Astrocyte (in vitro differentiated cells and primary cell): ENCODE data around the gene DCST1. TPM values are rescaled to one million over a fixed set of nuclear protein-coding genes. Genes with fewer than 3 reads are reported as not detected.

Source experiments
- DNase-seq: peaks from one replicate; pipeline ENCODE4 v3.0.0-alpha.2; 2010; ENCODE audit warnings: low read depth
- FAIRE-seq: peaks from 2 replicates; lab custom pipeline; 2011; peaks lifted over from hg19 to GRCh38; lab: Jason Lieb, UNC
- H2AFZ ChIP-seq: 2 replicates; pipeline ENCODE4 v1.6.0; 2012; ENCODE audit warnings: low read depth, low read length, inconsistent platforms
- H3K27ac ChIP-seq: 2 replicates; pipeline ENCODE4 v1.5.1; 2011; ENCODE audit warnings: low read depth, low read length, inconsistent platforms
- H3K27me3 ChIP-seq: 2 replicates; pipeline ENCODE4 v1.6.0; 2011; ENCODE audit warnings: low read length, inconsistent platforms; ENCODE audit not compliant: insufficient read depth
- H3K36me3 ChIP-seq: 2 replicates; pipeline ENCODE4 v1.5.1; 2011; ENCODE audit warnings: low read length, inconsistent platforms; ENCODE audit not compliant: insufficient read depth
- H3K4me1 ChIP-seq: 2 replicates; pipeline ENCODE4 v1.5.1; 2011; ENCODE audit warnings: low read length, inconsistent platforms; ENCODE audit not compliant: insufficient read depth
- H3K4me2 ChIP-seq: 2 replicates; pipeline ENCODE4 v1.6.0; 2012; ENCODE audit warnings: low read length, inconsistent platforms
- H3K4me3 ChIP-seq: 2 replicates; pipeline ENCODE4 v1.5.1; 2011; ENCODE audit warnings: low read depth, mild to moderate bottlenecking, low read length, inconsistent platforms; ENCODE audit not compliant: insufficient read depth
- H3K79me2 ChIP-seq: 2 replicates; pipeline ENCODE4 v1.6.0; 2012; ENCODE audit warnings: mild to moderate bottlenecking, low read length, inconsistent platforms; ENCODE audit not compliant: insufficient read depth
- H3K9ac ChIP-seq: 2 replicates; pipeline ENCODE4 v1.6.0; 2012; ENCODE audit warnings: mild to moderate bottlenecking, low read length, inconsistent platforms
- H3K9me3 ChIP-seq: 2 replicates; pipeline ENCODE4 v1.5.1; 2012; ENCODE audit warnings: low read depth, mild to moderate bottlenecking, low read length, inconsistent platforms; ENCODE audit not compliant: insufficient read depth
- H4K20me1 ChIP-seq: 2 replicates; pipeline ENCODE4 v1.6.0; 2012; ENCODE audit warnings: low read length, inconsistent platforms; ENCODE audit not compliant: insufficient read depth
- H3K27ac Mint-ChIP-seq: one replicate; pipeline ENCODE4 v1.8.0; 2021; ENCODE audit warnings: mild to moderate bottlenecking, mixed read lengths; ENCODE audit not compliant: unreplicated experiment
- H3K27me3 Mint-ChIP-seq: one replicate; pipeline ENCODE4 v1.8.0; 2021; ENCODE audit warnings: low read depth, mixed read lengths; ENCODE audit not compliant: unreplicated experiment
- H3K36me3 Mint-ChIP-seq: one replicate; pipeline ENCODE4 v1.8.0; 2021; ENCODE audit warnings: low read depth, mixed read lengths; ENCODE audit not compliant: unreplicated experiment
- H3K4me1 Mint-ChIP-seq: one replicate; pipeline ENCODE4 v1.8.0; 2021; ENCODE audit warnings: low read depth, mixed read lengths; ENCODE audit not compliant: unreplicated experiment
- H3K4me3 Mint-ChIP-seq: one replicate; pipeline ENCODE4 v1.8.0; 2021; ENCODE audit warnings: mild to moderate bottlenecking, moderate library complexity, mixed read lengths; ENCODE audit not compliant: unreplicated experiment
- H3K9me3 Mint-ChIP-seq: one replicate; pipeline ENCODE4 v1.8.0; 2021; ENCODE audit warnings: mild to moderate bottlenecking, mixed read lengths; ENCODE audit not compliant: unreplicated experiment
- CTCF ChIP-seq: IDR thresholded peaks from 2 replicates; pipeline ENCODE4 v1.5.1; 2011; ENCODE audit warnings: low read depth, mild to moderate bottlenecking, inconsistent platforms, low read length, moderate library complexity; ENCODE audit not compliant: insufficient read depth
- EZH2 ChIP-seq: IDR thresholded peaks from 2 replicates; pipeline ENCODE4 v1.6.1; 2012; ENCODE audit warnings: mild to moderate bottlenecking, low read length, inconsistent platforms; ENCODE audit not compliant: insufficient read depth
- total RNA-seq: library from RNA; stranded (reverse); gene quantifications from 2 replicates; pipeline ENCODE4 v1.2.1, GENCODE V29; 2021

DCST1 gene
- total RNA-seq, 1 donor from 2014 or later: not detected

GRCh38 chr1:155022927-155023236 is 10.7 kb upstream of the DCST1 start:
- no peaks in the 10 kb centered on the region for H3K36me3 ChIP-seq
- no peak overlapping the region for H3K9ac ChIP-seq
- no peaks in the 10 kb centered on the region for H3K36me3 Mint-ChIP-seq
- H3K27ac Mint-ChIP-seq: no peak overlapping the region
- H3K9me3 ChIP-seq: no peaks in the 10 kb centered on the region
- peaks cover 11% of the 10 kb centered on the region for H4K20me1 ChIP-seq
- H2AFZ ChIP-seq: no peak overlapping the region
- FAIRE-seq (no peak), DNase-seq (no peak)
- peaks cover 4% of the 10 kb centered on the region for H3K4me1 ChIP-seq
- no peaks in the 10 kb centered on the region for H3K79me2 ChIP-seq
- TF ChIP-seq CTCF (no peak), EZH2 (no peak)
- no peak overlapping the region for H3K4me2 ChIP-seq
- H3K4me3 ChIP-seq: no peak overlapping the region
- H3K27ac ChIP-seq: no peak overlapping the region
- peaks cover 28% of the 10 kb centered on the region for H3K4me1 Mint-ChIP-seq
- no peaks in the 10 kb centered on the region for H3K27me3 Mint-ChIP-seq
- no peaks in the 10 kb centered on the region for H3K27me3 ChIP-seq
- no peak overlapping the region for H3K4me3 Mint-ChIP-seq
- H3K9me3 Mint-ChIP-seq: no peaks in the 10 kb centered on the region

GRCh38 chr1:155023627-155024026 is 10.0 kb upstream of the DCST1 start:
- Histone ChIP-seq H3K27ac (no peak overlapping the region), H3K36me3 (no peaks in the 10 kb centered on the region), H3K4me2 (no peak overlapping the region), H3K27me3 (no peaks in the 10 kb centered on the region), H3K79me2 (no peaks in the 10 kb centered on the region), H3K4me1 (peaks cover 4% of the 10 kb centered on the region), H3K9me3 (no peaks in the 10 kb centered on the region), H3K9ac (no peak overlapping the region), H3K4me3 (no peak overlapping the region), H2AFZ (no peak overlapping the region), H4K20me1 (peaks cover 7% of the 10 kb centered on the region)
- Mint-ChIP-seq H3K9me3 (no peaks in the 10 kb centered on the region), H3K27me3 (no peaks in the 10 kb centered on the region), H3K36me3 (no peaks in the 10 kb centered on the region), H3K27ac (no peak overlapping the region), H3K4me3 (no peak overlapping the region), H3K4me1 (peaks cover 22% of the 10 kb centered on the region)
- TF ChIP-seq EZH2 (no peak), CTCF (no peak)
- DNase-seq (no peak), FAIRE-seq (no peak)

GRCh38 chr1:155024315-155024714 is 9.3 kb upstream of the DCST1 start:
- H3K4me3 Mint-ChIP-seq: no peak overlapping the region
- Histone ChIP-seq H3K27me3 (no peaks in the 10 kb centered on the region), H3K4me2 (no peak overlapping the region), H2AFZ (no peak overlapping the region), H3K4me3 (no peak overlapping the region), H3K27ac (no peak overlapping the region), H3K9ac (no peak overlapping the region), H4K20me1 (no peaks in the 10 kb centered on the region), H3K79me2 (no peaks in the 10 kb centered on the region), H3K36me3 (no peaks in the 10 kb centered on the region), H3K4me1 (no peaks in the 10 kb centered on the region), H3K9me3 (no peaks in the 10 kb centered on the region)
- DNase-seq (no peak), FAIRE-seq (no peak)
- H3K9me3 Mint-ChIP-seq: no peaks in the 10 kb centered on the region
- peaks cover 16% of the 10 kb centered on the region for H3K4me1 Mint-ChIP-seq
- no peaks in the 10 kb centered on the region for H3K36me3 Mint-ChIP-seq
- peaks cover 5% of the 10 kb centered on the region for H3K27me3 Mint-ChIP-seq
- TF ChIP-seq CTCF: no peak
- TF ChIP-seq EZH2: no peak
- no peak overlapping the region for H3K27ac Mint-ChIP-seq
